HepG2 (cell line): ENCODE data around the gene AKT3. TPM values are rescaled to one million over a fixed set of nuclear protein-coding genes. Genes with fewer than 3 reads are reported as not detected.

ENCODE experiments used
- ATAC-seq: fragments of 200-7000 bp; cut with Tn5 transposase; 3 replicates; pipeline ENCODE4 v1.9.1; 2020; ENCODE audit warnings: mild to moderate bottlenecking, moderate library complexity
- BruUV-seq: library from RNA; stranded (reverse); fragments of 400-500 nt; replicated peaks from 2 replicates; lab custom pipeline; 2021; lab: Mats Ljungman, UMichigan
- CTCF ChIA-PET: fragments of 300-600 bp; formaldehyde crosslinking; extraction: SDS; loops from one replicate; lab custom pipeline; 2021; ENCODE audit warnings: low total read pairs, inconsistent platforms, low intra/inter-chr PET ratio; lab: Yijun Ruan, JAX
- POLR2A ChIA-PET: fragments of 350-600 bp; sonication (Branson Sonifier 250); formaldehyde crosslinking; loops from one replicate; lab custom pipeline; 2020; ENCODE audit warnings: antibody characterized with exemption, inconsistent platforms; lab: Yijun Ruan, JAX
- DNase-seq: peaks from one replicate; pipeline ENCODE4 v3.0.0-alpha.2; 2015; ENCODE audit warnings: low spot score
- FAIRE-seq: peaks from 3 replicates; lab custom pipeline; 2011; peaks lifted over from hg19 to GRCh38; lab: Jason Lieb, UNC
- H2AFZ ChIP-seq: one replicate; pipeline ENCODE4 v1.6.1; 2011; ENCODE audit warnings: low read length, inconsistent platforms
- H3K27ac ChIP-seq: fragments of 300-600 bp; 3 replicates; pipeline ENCODE4 v1.8.0; 2011; ENCODE audit warnings: mixed run types, mild to moderate bottlenecking, mixed read lengths, low read length, inconsistent platforms; ENCODE audit not compliant: insufficient read depth; ENCODE audit errors: extremely low read length
- H3K27me3 ChIP-seq, 2 experiments: fragments of 200-600 bp in 1 of 2; 2 replicates in 1 of 2; 3 replicates in 1 of 2; pipeline versions ENCODE4 v1.6.0 to v1.8.0; 2011; ENCODE audit warnings: low read length in 2 of 2, mild to moderate bottlenecking in 2 of 2, moderate library complexity in 2 of 2, inconsistent platforms in 1 of 2; ENCODE audit not compliant: insufficient read depth in 2 of 2, control insufficient read depth in 1 of 2
- H3K36me3 ChIP-seq, 2 experiments: fragments of 200-600 bp in 1 of 2; replicated peaks in 1 of 2; 2 replicates in 1 of 2; 3 replicates in 1 of 2; pipeline versions ENCODE4 v1.5.1 to v1.8.0; 2011; ENCODE audit warnings: low read length in 2 of 2, inconsistent platforms in 1 of 2; ENCODE audit not compliant: insufficient read depth in 2 of 2, control insufficient read depth in 1 of 2
- H3K4me1 ChIP-seq: 2 replicates; pipeline ENCODE4 v1.5.1; 2012; ENCODE audit warnings: low read length, inconsistent platforms; ENCODE audit not compliant: insufficient read depth
- H3K4me2 ChIP-seq: 2 replicates; pipeline ENCODE4 v1.6.0; 2011; ENCODE audit warnings: low read depth, low read length, inconsistent platforms
- H3K4me3 ChIP-seq, 3 experiments: fragments of 200-600 bp in 1 of 3; sonication (generic), shearing (Covaris generic) in 1 of 3; replicated peaks in 1 of 3; 2 replicates each; pipeline ENCODE4 v1.5.1; 2011 to 2016; ENCODE audit warnings: low read length in 3 of 3, inconsistent platforms in 2 of 3, low read depth in 2 of 3, mild to moderate bottlenecking in 2 of 3, control low read depth in 1 of 3, mixed read lengths in 1 of 3; ENCODE audit not compliant: insufficient read depth in 1 of 3
- H3K79me2 ChIP-seq: one replicate; pipeline ENCODE4 v1.6.1; 2011; ENCODE audit warnings: low read length, inconsistent platforms; ENCODE audit not compliant: insufficient read depth
- H3K9ac ChIP-seq: 2 replicates; pipeline ENCODE4 v1.6.0; 2011; ENCODE audit warnings: mild to moderate bottlenecking, low read depth, low read length, inconsistent platforms; ENCODE audit not compliant: insufficient read depth
- H3K9me3 ChIP-seq: 2 replicates; pipeline ENCODE4 v1.5.1; 2012; ENCODE audit warnings: mild to moderate bottlenecking, low read length
- H4K20me1 ChIP-seq: 2 replicates; pipeline ENCODE4 v1.6.0; 2011; ENCODE audit warnings: inconsistent platforms, mild to moderate bottlenecking, low read length, moderate library complexity; ENCODE audit not compliant: insufficient read depth
- PRDM15 ChIP-seq: sonication (generic); formaldehyde crosslinking; IDR thresholded peaks from 2 replicates; pipeline ENCODE4 v1.4.0; 2020; ENCODE audit warnings: missing genetic modification reagents
- YY1 ChIP-seq: IDR thresholded peaks from 2 replicates; pipeline ENCODE4 v1.6.1; 2011; ENCODE audit warnings: low read length, low read depth, moderate library complexity, mild to moderate bottlenecking; ENCODE audit not compliant: insufficient read depth, insufficient replicate concordance
- WGBS: methylation state at CpG from one replicate; pipeline ENCODE4 v1.1.6; 2017; ENCODE audit warnings: low lambda C conversion rate; 5-methylcytosine and 5-hydroxymethylcytosine counted together
- in situ Hi-C: cut with HindIII; loops from 2 replicates; pipeline ENCODE4 v1.10.0; 2017; ENCODE audit warnings: low pct_unique_long_range_greater_than_20kb; ENCODE audit not compliant: extremely low pct_ligation_motif_present
- intact Hi-C: fragments of 100-400 bp; cut with micrococcal nuclease; formaldehyde crosslinking; loops from one replicate; pipeline ENCODE4 v1.10.0; 2022; ENCODE audit not compliant: unreplicated experiment
- polyA plus RNA-seq, 8 experiments: library from polyadenylated mRNA; depleted of rRNA in 3 of 8; stranded (reverse) in 7 of 8; unstranded in 1 of 8; fragments of >200 nt; fragmentation: Illumina TruSeq in 4 of 8; extraction: Trizol in 4 of 8; gene quantifications; 2 replicates each; pipeline versions ENCODE4 v1.2.1 to v1.2.3, GENCODE V29; 2011 to 2016; ENCODE audit warnings: low read depth in 4 of 8, missing spikeins in 1 of 8, mixed read lengths in 1 of 8; ENCODE audit not compliant: insufficient read depth in 1 of 8
- total RNA-seq, 5 experiments: library from RNA; depleted of rRNA; stranded (reverse); fragments of >200 nt; fragmentation: Illumina TruSeq; extraction: Trizol; gene quantifications; 2 replicates each; pipeline ENCODE4 v1.2.3, GENCODE V29; 2016; ENCODE audit warnings: low read depth in 1 of 5
- TF ChIP-seq, protein P1 (sequence below), 2 experiments: fragments of 450-650 bp in 1 of 2; sonication (generic) in 1 of 2; formaldehyde crosslinking; IDR thresholded peaks; 2 replicates each; pipeline versions ENCODE4 v1.5.0 to v1.8.0; 2020 to 2022; ENCODE audit warnings: mild to moderate bottlenecking in 1 of 2, missing genetic modification reagents in 1 of 2
- TF ChIP-seq, protein P2 (sequence below): sonication (generic); formaldehyde crosslinking; IDR thresholded peaks from 2 replicates; pipeline ENCODE4 v1.9.0; 2021; ENCODE audit warnings: missing genetic modification reagents, borderline replicate concordance

The AKT3 gene
- total and polyA plus RNA-seq, 2 of the 13 experiments (the other 11 are each of a cell fraction or from before 2014, with no cell fraction given) = 0.07 TPM

DNA sequence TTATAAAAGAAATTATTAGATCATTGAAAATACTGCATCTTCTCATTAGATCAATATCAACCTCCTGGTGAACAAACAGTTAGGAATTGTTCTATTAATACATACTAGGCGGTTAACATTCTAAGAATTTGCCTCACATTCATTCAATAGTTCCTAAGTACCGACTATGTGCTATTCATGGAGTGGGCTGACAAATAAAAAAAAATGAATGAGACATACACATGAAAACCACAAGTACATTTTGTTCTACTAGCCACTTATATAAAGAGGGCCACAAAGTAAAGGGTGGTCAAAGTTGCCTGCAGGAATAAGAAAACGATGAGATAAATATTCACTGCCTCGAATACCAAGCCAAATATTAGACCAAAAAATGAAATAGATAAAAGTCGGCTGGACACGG lies 299.8 kb downstream of the AKT3 start:
- Histone ChIP-seq H3K36me3 (no peaks in the 10 kb centered on the region), H3K9me3 (no peaks in the 10 kb centered on the region), H3K27ac (no peak overlapping the region), H3K4me1 (no peaks in the 10 kb centered on the region), H3K79me2 (no peaks in the 10 kb centered on the region), H3K9ac (no peak overlapping the region), H3K27me3 (no peaks in the 10 kb centered on the region), H4K20me1 (no peaks in the 10 kb centered on the region), H3K4me3 (no peak overlapping the region), H2AFZ (no peak overlapping the region), H3K4me2 (no peak overlapping the region)
- in situ Hi-C loops = no loop called here
- ChIA-PET CTCF (no interaction called here), POLR2A (no interaction called here)
- intact Hi-C loops = loop anchor here (10.0 kb wide), 1 partner anchor 195 kb away; no protein-coding TSS in a partner anchor
- 11% methylated on average over 6 of the region's 6 CpGs for WGBS
- DNase-seq (no peak), FAIRE-seq (no peak), ATAC-seq (no peak)
- no peak for TF ChIP-seq YY1
- TF ChIP-seq, protein P1, sequence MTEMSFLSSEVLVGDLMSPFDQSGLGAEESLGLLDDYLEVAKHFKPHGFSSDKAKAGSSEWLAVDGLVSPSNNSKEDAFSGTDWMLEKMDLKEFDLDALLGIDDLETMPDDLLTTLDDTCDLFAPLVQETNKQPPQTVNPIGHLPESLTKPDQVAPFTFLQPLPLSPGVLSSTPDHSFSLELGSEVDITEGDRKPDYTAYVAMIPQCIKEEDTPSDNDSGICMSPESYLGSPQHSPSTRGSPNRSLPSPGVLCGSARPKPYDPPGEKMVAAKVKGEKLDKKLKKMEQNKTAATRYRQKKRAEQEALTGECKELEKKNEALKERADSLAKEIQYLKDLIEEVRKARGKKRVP (CRISPR knock-in tag; IDR thresholded peaks at IDR 0.05) = no peak
- no peak for TF ChIP-seq PRDM15 (CRISPR knock-in tag)
- TF ChIP-seq, protein P2, sequence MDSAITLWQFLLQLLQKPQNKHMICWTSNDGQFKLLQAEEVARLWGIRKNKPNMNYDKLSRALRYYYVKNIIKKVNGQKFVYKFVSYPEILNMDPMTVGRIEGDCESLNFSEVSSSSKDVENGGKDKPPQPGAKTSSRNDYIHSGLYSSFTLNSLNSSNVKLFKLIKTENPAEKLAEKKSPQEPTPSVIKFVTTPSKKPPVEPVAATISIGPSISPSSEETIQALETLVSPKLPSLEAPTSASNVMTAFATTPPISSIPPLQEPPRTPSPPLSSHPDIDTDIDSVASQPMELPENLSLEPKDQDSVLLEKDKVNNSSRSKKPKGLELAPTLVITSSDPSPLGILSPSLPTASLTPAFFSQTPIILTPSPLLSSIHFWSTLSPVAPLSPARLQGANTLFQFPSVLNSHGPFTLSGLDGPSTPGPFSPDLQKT (CRISPR knock-in tag) = no peak
- no TSS peak for BruUV-seq
